PFSK-1 (cell line): ENCODE results near the gene KANSL1L.

Experiments
- FOXP2 ChIP-seq: optimal IDR thresholded peaks from 2 replicates; pipeline ENCODE3; 2011; ENCODE audit warnings: borderline replicate concordance, control low read depth, inconsistent platforms; ENCODE audit not compliant: insufficient read depth; ENCODE audit errors: extremely low read length, extremely low read depth
- POLR2AphosphoS5 ChIP-seq: IDR thresholded peaks from 2 replicates; pipeline ENCODE4 v1.6.1; 2012; ENCODE audit warnings: low read depth, mild to moderate bottlenecking, control low read depth, low read length, moderate library complexity
- REST ChIP-seq, 2 experiments: IDR thresholded peaks; 2 replicates each; pipeline versions ENCODE4 v1.6.1 to v1.8.0; 2011 to 2012; ENCODE audit warnings: low read depth in 2 of 2, low read length in 2 of 2, control low read depth in 1 of 2, inconsistent platforms in 1 of 2, mild to moderate bottlenecking in 1 of 2, moderate library complexity in 1 of 2; ENCODE audit not compliant: insufficient read depth in 1 of 2
- SIN3A ChIP-seq: IDR thresholded peaks from 2 replicates; pipeline ENCODE4 v1.6.1; 2012; ENCODE audit warnings: mild to moderate bottlenecking, low read length, moderate library complexity, borderline replicate concordance; ENCODE audit not compliant: insufficient read depth
- TAF1 ChIP-seq: IDR thresholded peaks from 2 replicates; pipeline ENCODE4 v1.6.1; 2012; ENCODE audit warnings: low read length, control low read depth, borderline replicate concordance; ENCODE audit not compliant: insufficient read depth

The KANSL1L gene

GRCh38 chr2:210002158-210003157 lies 168.8 kb downstream of the KANSL1L start, which contains the start of gene RPE:
Gene RPE (plus strand): TSS chr2:210002638. CDS start chr2:210002662, 24 bp downstream.
- TF ChIP-seq POLR2AphosphoS5 (peak; percentile 80), TAF1 (peak; percentile 61; the same call in 1 of the 2 replicates), REST (IDR thresholded peaks at IDR 0.05; ENCODE audit: insufficient read depth in 1 of 2, low read depth in 2 of 2, low read length in 2 of 2) (0 out of 4 replicates have a peak, but pooled peaks of 1 of the 2 experiments have one; percentile 7), SIN3A (no peak), FOXP2 (no peak)

- TF ChIP-seq FOXP2: no peak
- no peak for TF ChIP-seq TAF1
- TF ChIP-seq SIN3A: no peak
- TF ChIP-seq POLR2AphosphoS5: no peak
- TF ChIP-seq REST (IDR thresholded peaks at IDR 0.05; ENCODE audit: insufficient read depth in 1 of 2, low read depth in 2 of 2, low read length in 2 of 2): no peak
Observed at GRCh38 chr2:210000464-210001324, 170.5 kb downstream of the KANSL1L start.

- TF ChIP-seq POLR2AphosphoS5 (no peak), SIN3A (no peak), REST (IDR thresholded peaks at IDR 0.05; ENCODE audit: insufficient read depth in 1 of 2, low read depth in 2 of 2, low read length in 2 of 2) (no peak), FOXP2 (no peak), TAF1 (no peak)
Observed at GRCh38 chr2:209998596-209998995, 172.6 kb downstream of the KANSL1L start.

- TF ChIP-seq POLR2AphosphoS5 (no peak), REST (IDR thresholded peaks at IDR 0.05; ENCODE audit: insufficient read depth in 1 of 2, low read depth in 2 of 2, low read length in 2 of 2) (no peak), TAF1 (no peak), SIN3A (no peak), FOXP2 (no peak)
Observed at GRCh38 chr2:209993968-209994367, 177.2 kb downstream of the KANSL1L start.
